Measurements from ENCODE around the gene TMEM200B. TPM values are rescaled to one million over a fixed set of nuclear protein-coding genes. Genes with fewer than 3 reads are reported as not detected.
A peak's percentile ranks its signal among the peaks of the same experiment; 100 is the strongest.

Gene TMEM200B
- total and polyA plus RNA-seq, 2 experiments from 2014 or later = 4.9 to 8.7 TPM

DNA sequence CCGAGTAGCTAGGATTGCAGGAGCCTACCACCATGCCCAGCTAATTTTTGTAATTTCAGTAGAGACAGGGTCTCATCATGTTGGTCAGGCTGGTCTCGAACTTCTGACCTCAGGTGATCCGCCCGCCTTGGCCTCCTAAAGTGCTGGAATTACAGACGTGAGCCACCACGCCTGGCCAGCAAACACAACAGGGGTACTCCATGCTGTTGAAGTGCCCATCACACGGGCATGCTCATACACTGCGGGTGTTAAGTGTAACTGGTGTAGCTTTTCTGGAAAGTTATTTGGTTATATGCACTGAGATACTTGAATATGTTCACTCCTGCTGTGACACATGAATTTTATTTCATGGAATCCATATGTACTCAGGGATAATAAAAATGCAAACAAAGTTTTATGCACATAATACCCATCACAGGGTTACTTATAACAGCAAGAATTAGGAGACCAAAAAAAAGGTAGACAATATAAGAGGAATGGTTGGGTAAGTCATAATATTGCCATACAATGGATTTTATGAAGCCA is 48.8 kb upstream of the TMEM200B start:
- no peak overlapping the region for H3K4me3 Mint-ChIP-seq
- no peaks in the 10 kb centered on the region for H3K9me3 Mint-ChIP-seq
- peaks cover 51% of the 10 kb centered on the region for H3K36me3 Mint-ChIP-seq (ENCODE audit: low read depth)
- no peak for TF ChIP-seq NANOG (IDR thresholded peaks at IDR 0.05; ENCODE audit: borderline replicate concordance)
- no peak for TF ChIP-seq ZNF331 (CRISPR knock-in tag; IDR thresholded peaks at IDR 0.05; ENCODE audit: low read depth)
- TF ChIP-seq JUNB (IDR thresholded peaks at IDR 0.05; ENCODE audit: unreplicated experiment) = no peak
- TF ChIP-seq, protein P1, sequence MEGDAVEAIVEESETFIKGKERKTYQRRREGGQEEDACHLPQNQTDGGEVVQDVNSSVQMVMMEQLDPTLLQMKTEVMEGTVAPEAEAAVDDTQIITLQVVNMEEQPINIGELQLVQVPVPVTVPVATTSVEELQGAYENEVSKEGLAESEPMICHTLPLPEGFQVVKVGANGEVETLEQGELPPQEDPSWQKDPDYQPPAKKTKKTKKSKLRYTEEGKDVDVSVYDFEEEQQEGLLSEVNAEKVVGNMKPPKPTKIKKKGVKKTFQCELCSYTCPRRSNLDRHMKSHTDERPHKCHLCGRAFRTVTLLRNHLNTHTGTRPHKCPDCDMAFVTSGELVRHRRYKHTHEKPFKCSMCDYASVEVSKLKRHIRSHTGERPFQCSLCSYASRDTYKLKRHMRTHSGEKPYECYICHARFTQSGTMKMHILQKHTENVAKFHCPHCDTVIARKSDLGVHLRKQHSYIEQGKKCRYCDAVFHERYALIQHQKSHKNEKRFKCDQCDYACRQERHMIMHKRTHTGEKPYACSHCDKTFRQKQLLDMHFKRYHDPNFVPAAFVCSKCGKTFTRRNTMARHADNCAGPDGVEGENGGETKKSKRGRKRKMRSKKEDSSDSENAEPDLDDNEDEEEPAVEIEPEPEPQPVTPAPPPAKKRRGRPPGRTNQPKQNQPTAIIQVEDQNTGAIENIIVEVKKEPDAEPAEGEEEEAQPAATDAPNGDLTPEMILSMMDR (conservative IDR thresholded peaks at IDR 0.05; ENCODE audit: low read depth in 2 of 2) = no peak
- no peak for TF ChIP-seq EZH2phosphoT487 (IDR thresholded peaks at IDR 0.05; ENCODE audit: unreplicated experiment)
- TF ChIP-seq EZH2 (IDR thresholded peaks at IDR 0.05; ENCODE audit: low read depth, unreplicated experiment) = no peak
- TF ChIP-seq, protein P2, sequence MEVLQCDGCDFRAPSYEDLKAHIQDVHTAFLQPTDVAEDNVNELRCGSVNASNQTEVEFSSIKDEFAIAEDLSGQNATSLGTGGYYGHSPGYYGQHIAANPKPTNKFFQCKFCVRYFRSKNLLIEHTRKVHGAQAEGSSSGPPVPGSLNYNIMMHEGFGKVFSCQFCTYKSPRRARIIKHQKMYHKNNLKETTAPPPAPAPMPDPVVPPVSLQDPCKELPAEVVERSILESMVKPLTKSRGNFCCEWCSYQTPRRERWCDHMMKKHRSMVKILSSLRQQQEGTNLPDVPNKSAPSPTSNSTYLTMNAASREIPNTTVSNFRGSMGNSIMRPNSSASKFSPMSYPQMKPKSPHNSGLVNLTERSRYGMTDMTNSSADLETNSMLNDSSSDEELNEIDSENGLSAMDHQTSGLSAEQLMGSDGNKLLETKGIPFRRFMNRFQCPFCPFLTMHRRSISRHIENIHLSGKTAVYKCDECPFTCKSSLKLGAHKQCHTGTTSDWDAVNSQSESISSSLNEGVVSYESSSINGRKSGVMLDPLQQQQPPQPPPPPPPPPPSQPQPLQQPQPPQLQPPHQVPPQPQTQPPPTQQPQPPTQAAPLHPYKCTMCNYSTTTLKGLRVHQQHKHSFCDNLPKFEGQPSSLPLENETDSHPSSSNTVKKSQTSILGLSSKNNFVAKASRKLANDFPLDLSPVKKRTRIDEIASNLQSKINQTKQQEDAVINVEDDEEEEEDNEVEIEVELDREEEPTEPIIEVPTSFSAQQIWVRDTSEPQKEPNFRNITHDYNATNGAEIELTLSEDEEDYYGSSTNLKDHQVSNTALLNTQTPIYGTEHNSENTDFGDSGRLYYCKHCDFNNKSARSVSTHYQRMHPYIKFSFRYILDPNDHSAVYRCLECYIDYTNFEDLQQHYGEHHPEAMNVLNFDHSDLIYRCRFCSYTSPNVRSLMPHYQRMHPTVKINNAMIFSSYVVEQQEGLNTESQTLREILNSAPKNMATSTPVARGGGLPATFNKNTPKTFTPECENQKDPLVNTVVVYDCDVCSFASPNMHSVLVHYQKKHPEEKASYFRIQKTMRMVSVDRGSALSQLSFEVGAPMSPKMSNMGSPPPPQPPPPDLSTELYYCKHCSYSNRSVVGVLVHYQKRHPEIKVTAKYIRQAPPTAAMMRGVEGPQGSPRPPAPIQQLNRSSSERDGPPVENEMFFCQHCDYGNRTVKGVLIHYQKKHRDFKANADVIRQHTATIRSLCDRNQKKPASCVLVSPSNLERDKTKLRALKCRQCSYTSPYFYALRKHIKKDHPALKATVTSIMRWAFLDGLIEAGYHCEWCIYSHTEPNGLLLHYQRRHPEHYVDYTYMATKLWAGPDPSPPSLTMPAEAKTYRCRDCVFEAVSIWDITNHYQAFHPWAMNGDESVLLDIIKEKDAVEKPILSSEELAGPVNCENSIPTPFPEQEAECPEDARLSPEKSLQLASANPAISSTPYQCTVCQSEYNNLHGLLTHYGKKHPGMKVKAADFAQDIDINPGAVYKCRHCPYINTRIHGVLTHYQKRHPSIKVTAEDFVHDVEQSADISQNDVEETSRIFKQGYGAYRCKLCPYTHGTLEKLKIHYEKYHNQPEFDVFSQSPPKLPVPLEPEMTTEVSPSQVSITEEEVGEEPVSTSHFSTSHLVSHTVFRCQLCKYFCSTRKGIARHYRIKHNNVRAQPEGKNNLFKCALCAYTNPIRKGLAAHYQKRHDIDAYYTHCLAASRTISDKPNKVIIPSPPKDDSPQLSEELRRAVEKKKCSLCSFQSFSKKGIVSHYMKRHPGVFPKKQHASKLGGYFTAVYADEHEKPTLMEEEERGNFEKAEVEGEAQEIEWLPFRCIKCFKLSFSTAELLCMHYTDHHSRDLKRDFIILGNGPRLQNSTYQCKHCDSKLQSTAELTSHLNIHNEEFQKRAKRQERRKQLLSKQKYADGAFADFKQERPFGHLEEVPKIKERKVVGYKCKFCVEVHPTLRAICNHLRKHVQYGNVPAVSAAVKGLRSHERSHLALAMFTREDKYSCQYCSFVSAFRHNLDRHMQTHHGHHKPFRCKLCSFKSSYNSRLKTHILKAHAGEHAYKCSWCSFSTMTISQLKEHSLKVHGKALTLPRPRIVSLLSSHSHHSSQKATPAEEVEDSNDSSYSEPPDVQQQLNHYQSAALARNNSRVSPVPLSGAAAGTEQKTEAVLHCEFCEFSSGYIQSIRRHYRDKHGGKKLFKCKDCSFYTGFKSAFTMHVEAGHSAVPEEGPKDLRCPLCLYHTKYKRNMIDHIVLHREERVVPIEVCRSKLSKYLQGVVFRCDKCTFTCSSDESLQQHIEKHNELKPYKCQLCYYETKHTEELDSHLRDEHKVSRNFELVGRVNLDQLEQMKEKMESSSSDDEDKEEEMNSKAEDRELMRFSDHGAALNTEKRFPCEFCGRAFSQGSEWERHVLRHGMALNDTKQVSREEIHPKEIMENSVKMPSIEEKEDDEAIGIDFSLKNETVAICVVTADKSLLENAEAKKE (CRISPR knock-in tag; IDR thresholded peaks at IDR 0.05) = no peak
- Histone ChIP-seq H4K20me1 (replicated peaks; ENCODE audit: insufficient read depth) (peaks cover 40% of the 10 kb centered on the region), H3K79me2 (replicated peaks; ENCODE audit: insufficient read depth) (peaks cover 100% of the 10 kb centered on the region), H3K4me2 (no peak overlapping the region), H3K27me3 (ENCODE audit: insufficient read depth) (no peaks in the 10 kb centered on the region), H3K4me1 (ENCODE audit: insufficient read depth) (peaks cover 34% of the 10 kb centered on the region), H3K27ac (ENCODE audit: low read depth) (no peak overlapping the region), H3F3A (replicated peaks; ENCODE audit: low read depth) (no peaks in the 10 kb centered on the region), H3K9me2 (ENCODE audit: insufficient read depth) (no peaks in the 10 kb centered on the region), H2AFZ (no peak overlapping the region), H3K4me3 (no peak overlapping the region), H3K36me3 (ENCODE audit: insufficient read depth) (no peaks in the 10 kb centered on the region)
- peaks cover 42% of the 10 kb centered on the region for H3K4me1 Mint-ChIP-seq
- peaks cover 9% of the 10 kb centered on the region for H3K27me3 Mint-ChIP-seq (ENCODE audit: insufficient read depth, low read depth, poor library complexity)
- ATAC-seq = peak; percentile 28; the same call in 1 of the 3 replicates
- H3K27ac Mint-ChIP-seq = no peak overlapping the region; the same call in 1 of the 2 replicates
- DNase-seq (ENCODE audit: low spot score) = no peak

Data from GM23338 (cell line).